Vagina (tissue), 2 donors: Measurements from ENCODE around the gene ALPG.
"Not testable (repeated sequence)": the region's sequence is repeated elsewhere in the genome, so short reads cannot be mapped to it uniquely, and the experiment has no call there.

Experiments
- POLR2AphosphoS5 ChIP-seq, 2 donors: sonication (generic); formaldehyde crosslinking; IDR thresholded peaks; one replicate each; pipeline ENCODE4 v1.9.0; 2017; ENCODE audit warnings: antibody characterized with exemption in 2 of 2, mild to moderate bottlenecking in 2 of 2, low read depth in 1 of 2; ENCODE audit not compliant: insufficient read depth in 1 of 2
- TF ChIP-seq, protein P1 (sequence below), 3 experiments: fragments of 450-650 bp in 2 of 3; fragments of 200-600 bp in 1 of 3; sonication (generic) in 1 of 3; IDR thresholded peaks; one replicate each; pipeline ENCODE4 v1.5.1; 2017 to 2019; ENCODE audit warnings: antibody characterized with exemption in 3 of 3, mild to moderate bottlenecking in 2 of 3, moderate library complexity in 2 of 3

DNA sequence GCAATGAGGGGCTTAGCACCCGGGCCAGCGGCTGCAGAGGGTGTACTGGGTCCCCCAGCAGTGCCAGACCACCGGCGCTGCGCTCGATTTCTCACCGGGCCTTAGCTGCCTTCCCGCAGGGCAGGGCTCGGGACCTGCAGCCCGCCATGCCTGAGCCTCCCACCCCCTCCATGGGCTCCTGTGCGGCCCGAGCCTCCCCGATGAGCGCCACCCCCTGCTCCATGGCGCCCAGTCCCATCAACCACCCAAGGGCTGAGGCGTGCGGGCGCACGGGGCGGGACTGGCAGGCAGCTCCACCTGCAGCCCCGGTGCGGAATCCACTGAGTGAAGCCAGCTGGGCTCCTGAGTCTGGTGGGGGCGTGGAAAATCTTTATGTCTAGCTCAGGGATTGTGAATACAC lies 40.2 kb upstream of the ALPG start:
- TF ChIP-seq, protein P1, sequence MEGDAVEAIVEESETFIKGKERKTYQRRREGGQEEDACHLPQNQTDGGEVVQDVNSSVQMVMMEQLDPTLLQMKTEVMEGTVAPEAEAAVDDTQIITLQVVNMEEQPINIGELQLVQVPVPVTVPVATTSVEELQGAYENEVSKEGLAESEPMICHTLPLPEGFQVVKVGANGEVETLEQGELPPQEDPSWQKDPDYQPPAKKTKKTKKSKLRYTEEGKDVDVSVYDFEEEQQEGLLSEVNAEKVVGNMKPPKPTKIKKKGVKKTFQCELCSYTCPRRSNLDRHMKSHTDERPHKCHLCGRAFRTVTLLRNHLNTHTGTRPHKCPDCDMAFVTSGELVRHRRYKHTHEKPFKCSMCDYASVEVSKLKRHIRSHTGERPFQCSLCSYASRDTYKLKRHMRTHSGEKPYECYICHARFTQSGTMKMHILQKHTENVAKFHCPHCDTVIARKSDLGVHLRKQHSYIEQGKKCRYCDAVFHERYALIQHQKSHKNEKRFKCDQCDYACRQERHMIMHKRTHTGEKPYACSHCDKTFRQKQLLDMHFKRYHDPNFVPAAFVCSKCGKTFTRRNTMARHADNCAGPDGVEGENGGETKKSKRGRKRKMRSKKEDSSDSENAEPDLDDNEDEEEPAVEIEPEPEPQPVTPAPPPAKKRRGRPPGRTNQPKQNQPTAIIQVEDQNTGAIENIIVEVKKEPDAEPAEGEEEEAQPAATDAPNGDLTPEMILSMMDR (IDR thresholded peaks at IDR 0.05) = not testable (repeated sequence)
- not testable (repeated sequence) for TF ChIP-seq POLR2AphosphoS5 (IDR thresholded peaks at IDR 0.05; ENCODE audit: insufficient read depth in 1 of 2, low read depth in 1 of 2)
